Activated B cell treated with CpG ODN at 0.5 μM for 24 hours (primary cell): Measurements from ENCODE around the gene RECQL5. TPM values are rescaled to one million over a fixed set of nuclear protein-coding genes. Genes with fewer than 3 reads are reported as not detected.

ENCODE experiments used
- ATAC-seq: fragments of 200-7000 bp; cut with Tn5 transposase; one replicate; pipeline ENCODE4 v1.10.0; 2021; ENCODE audit warnings: low read depth, mild to moderate bottlenecking, moderate library complexity
- CTCF ChIA-PET: fragments of 350-600 bp; sonication (Branson Sonifier 250); formaldehyde crosslinking; loops from one replicate; lab custom pipeline; 2021; ENCODE audit warnings: antibody characterized with exemption; lab: Charles Lee
- POLR2A ChIA-PET: fragments of 350-600 bp; sonication (Branson Sonifier 250); formaldehyde crosslinking; loops from one replicate; lab custom pipeline; 2021; ENCODE audit warnings: antibody characterized with exemption; lab: Charles Lee
- DNase-seq: peaks from one replicate; pipeline ENCODE4 v3.0.0; 2022
- H3K27ac Mint-ChIP-seq: one replicate; pipeline ENCODE4 v1.8.0; 2020; ENCODE audit warnings: mixed read lengths
- H3K27me3 Mint-ChIP-seq: one replicate; pipeline ENCODE4 v1.8.0; 2021; ENCODE audit warnings: mixed read lengths
- H3K36me3 Mint-ChIP-seq: one replicate; pipeline ENCODE4 v1.8.0; 2021; ENCODE audit warnings: low read depth, mixed read lengths
- H3K4me1 Mint-ChIP-seq: one replicate; pipeline ENCODE4 v1.8.0; 2021; ENCODE audit warnings: mixed read lengths
- H3K4me3 Mint-ChIP-seq: one replicate; pipeline ENCODE4 v1.8.0; 2020; ENCODE audit warnings: mild to moderate bottlenecking, mixed read lengths
- H3K9me3 Mint-ChIP-seq: one replicate; pipeline ENCODE4 v1.8.0; 2020; ENCODE audit warnings: mixed read lengths
- intact Hi-C: fragments of 100-400 bp; cut with micrococcal nuclease; formaldehyde crosslinking; loops from one replicate; pipeline ENCODE4 v1.15.1; 2024
- total RNA-seq: library from RNA; stranded (reverse); gene quantifications from 2 replicates; pipeline ENCODE4 v1.2.3, GENCODE V29; 2022
- TF ChIP-seq, protein P1 (sequence below): fragments of 200-600 bp; IDR thresholded peaks from one replicate; pipeline ENCODE4 v1.8.0; 2022; ENCODE audit warnings: antibody characterized with exemption, mild to moderate bottlenecking

The RECQL5 gene
- total RNA-seq, 1 donor from 2014 or later: 65.4 TPM

DNA sequence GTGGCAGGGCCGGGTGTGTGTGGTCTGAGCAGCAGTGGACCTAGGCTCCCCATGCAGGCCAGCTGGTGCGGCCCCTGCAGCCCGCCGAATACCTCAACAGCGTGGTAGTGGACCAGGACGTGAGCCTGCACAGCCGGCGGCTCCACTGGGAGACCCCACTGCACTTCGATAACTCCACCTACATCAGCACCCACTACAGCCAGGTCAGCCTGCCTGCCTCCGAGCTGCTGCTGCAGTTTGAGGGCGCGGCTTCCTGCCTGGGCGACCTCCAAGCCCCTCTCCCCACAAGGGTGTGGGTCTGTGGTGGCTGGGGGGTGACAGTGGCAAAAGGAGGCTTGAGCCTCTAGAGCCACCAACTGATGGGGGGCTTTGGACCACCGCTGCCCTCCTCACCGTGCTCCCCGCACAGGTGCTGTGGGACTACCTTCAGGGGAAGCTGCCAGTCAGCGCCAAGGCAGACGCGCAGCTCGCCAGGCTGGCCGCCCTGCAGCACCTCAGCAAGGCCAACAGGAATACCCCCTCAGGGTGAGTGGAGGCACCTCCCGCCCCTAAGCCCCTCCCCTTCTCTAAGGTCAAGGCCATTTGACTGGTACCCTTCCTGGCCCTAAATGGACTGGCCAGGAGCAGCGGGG lies 42.1 kb downstream of the RECQL5 start:
- Mint-ChIP-seq H3K27ac (no peak overlapping the region), H3K27me3 (no peaks in the 10 kb centered on the region), H3K9me3 (no peaks in the 10 kb centered on the region), H3K36me3 (peaks cover 44% of the 10 kb centered on the region), H3K4me1 (no peaks in the 10 kb centered on the region), H3K4me3 (no peak overlapping the region)
- ChIA-PET POLR2A (interaction anchor here (0.7 kb wide), 1 partner anchor 125 kb away, joined by 3 read pairs; no protein-coding TSS in a partner anchor), CTCF (interaction anchor here (1.0 to 1.3 kb wide), 4 partner anchors 8 to 565 kb away, joined by 3 to 4 read pairs (median 4); partner anchors contain the start of gene SMIM5)
- no peak for DNase-seq
- TF ChIP-seq, protein P1, sequence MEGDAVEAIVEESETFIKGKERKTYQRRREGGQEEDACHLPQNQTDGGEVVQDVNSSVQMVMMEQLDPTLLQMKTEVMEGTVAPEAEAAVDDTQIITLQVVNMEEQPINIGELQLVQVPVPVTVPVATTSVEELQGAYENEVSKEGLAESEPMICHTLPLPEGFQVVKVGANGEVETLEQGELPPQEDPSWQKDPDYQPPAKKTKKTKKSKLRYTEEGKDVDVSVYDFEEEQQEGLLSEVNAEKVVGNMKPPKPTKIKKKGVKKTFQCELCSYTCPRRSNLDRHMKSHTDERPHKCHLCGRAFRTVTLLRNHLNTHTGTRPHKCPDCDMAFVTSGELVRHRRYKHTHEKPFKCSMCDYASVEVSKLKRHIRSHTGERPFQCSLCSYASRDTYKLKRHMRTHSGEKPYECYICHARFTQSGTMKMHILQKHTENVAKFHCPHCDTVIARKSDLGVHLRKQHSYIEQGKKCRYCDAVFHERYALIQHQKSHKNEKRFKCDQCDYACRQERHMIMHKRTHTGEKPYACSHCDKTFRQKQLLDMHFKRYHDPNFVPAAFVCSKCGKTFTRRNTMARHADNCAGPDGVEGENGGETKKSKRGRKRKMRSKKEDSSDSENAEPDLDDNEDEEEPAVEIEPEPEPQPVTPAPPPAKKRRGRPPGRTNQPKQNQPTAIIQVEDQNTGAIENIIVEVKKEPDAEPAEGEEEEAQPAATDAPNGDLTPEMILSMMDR: no peak
- intact Hi-C loops: no loop called here
- no peak for ATAC-seq

DNA sequence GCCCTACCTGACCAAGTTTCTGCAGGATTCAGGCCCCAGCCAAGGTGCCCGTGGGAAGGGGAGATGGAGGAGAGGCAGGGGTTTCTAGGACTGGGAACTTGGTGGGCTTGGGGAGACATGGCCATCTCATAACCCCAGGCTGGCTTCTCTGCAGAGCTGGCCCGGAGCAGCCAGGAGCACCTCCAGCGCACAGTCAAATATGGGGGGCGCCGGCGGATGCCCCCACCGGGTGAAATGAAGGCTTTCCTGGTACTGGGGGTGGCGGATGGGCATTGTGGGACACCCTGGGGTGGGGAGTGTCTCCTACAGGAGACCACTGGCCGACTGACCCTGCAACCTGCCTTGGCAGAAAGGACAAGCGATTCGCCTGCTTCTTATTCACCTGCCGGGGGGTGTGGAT lies 42.9 kb downstream of the RECQL5 start:
- Mint-ChIP-seq H3K27ac (no peak overlapping the region), H3K9me3 (no peaks in the 10 kb centered on the region), H3K4me3 (no peak overlapping the region), H3K4me1 (no peaks in the 10 kb centered on the region), H3K36me3 (peaks cover 49% of the 10 kb centered on the region), H3K27me3 (no peaks in the 10 kb centered on the region)
- no peak for DNase-seq
- ChIA-PET POLR2A (no interaction called here), CTCF (interaction anchor here (1.3 kb wide), 1 partner anchor 9 kb away, joined by 4 read pairs; the partner anchor contains the start of gene SMIM5)
- intact Hi-C loops: no loop called here
- ATAC-seq: no peak
- TF ChIP-seq, protein P1: no peak

DNA sequence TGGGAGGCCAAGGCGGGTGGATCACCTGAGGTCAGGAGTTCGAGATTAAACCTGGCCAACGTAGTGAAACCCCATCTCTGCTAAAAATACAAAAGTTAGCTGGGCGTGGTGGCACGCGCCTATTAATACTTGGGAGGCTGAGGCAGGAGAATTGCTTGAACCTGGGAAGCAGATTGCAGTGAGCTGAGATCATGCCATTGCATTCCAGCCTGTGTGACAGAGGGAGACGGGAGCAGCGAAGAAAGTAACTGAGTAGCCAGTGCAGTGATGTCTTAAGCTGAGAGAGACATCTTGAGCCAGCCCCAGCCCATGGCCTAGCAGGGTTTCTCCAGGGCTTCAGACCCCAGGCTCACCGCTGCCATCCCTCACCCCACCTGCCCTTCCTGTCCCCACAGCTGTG lies 43.6 kb downstream of the RECQL5 start:
- Mint-ChIP-seq H3K4me1 (no peaks in the 10 kb centered on the region), H3K9me3 (no peaks in the 10 kb centered on the region), H3K27me3 (no peaks in the 10 kb centered on the region), H3K27ac (no peak overlapping the region), H3K36me3 (peaks cover 54% of the 10 kb centered on the region), H3K4me3 (no peak overlapping the region)
- intact Hi-C loops: no loop called here
- ATAC-seq (no peak), DNase-seq (no peak)
- ChIA-PET CTCF (no interaction called here), POLR2A (no interaction called here)
- TF ChIP-seq, protein P1: no peak

DNA sequence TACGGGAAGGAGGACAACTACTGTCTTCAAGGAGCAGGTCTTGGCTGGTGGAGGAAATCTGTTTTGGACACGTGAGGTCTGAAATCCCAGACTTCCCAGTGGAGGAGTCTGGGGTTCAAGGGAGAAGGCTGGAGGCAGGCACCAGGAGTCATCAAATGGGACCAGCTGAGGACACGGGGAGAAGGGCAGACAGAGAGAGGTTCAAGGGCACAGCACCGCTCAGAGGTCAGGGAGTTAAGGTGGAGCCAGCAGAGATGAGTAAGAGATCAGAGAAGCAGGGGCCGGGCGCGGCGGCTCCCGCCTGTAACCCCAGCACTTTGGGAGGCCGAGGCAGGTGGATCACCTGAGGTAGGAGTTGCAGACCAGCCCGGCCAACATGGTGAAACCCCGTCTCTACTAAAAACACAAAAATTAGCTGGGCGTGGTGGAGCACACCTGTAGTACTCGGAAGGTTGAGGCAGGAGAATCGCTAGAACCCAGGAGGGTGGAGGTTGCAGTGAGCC lies 44.1 kb downstream of the RECQL5 start:
- Mint-ChIP-seq H3K27me3 (no peaks in the 10 kb centered on the region), H3K36me3 (peaks cover 55% of the 10 kb centered on the region), H3K9me3 (no peaks in the 10 kb centered on the region), H3K4me1 (no peaks in the 10 kb centered on the region), H3K27ac (no peak overlapping the region), H3K4me3 (no peak overlapping the region)
- TF ChIP-seq, protein P1: no peak
- ATAC-seq (no peak), DNase-seq (no peak)
- ChIA-PET CTCF (no interaction called here), POLR2A (no interaction called here)
- intact Hi-C loops: no loop called here

DNA sequence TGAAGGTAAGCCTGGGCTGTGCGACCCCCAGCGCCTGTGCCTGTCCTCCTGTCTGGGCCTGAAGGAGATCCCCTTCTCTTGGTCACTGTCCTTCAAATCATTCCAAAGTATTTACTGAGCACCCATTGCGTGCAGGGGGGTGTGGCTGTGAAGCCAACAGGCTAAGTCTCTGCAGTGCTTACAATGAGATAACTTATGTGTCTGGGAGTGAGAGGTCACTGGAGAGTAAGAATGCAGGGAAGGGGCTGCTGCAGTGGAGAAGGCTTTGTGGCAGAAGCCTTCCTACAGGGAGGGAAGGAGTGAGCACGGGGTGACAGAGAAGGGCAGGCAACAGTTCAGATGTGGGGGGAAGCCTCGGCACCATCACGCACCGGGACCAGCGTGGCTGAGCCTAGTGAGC lies 44.9 kb downstream of the RECQL5 start:
- CTCF ChIA-PET: interaction anchor here (1.8 kb wide), 1 partner anchor 11 kb away, joined by 6 read pairs; the partner anchor contains the start of gene SMIM5
- ATAC-seq: no peak
- TF ChIP-seq, protein P1: no peak
- H3K4me1 Mint-ChIP-seq: no peaks in the 10 kb centered on the region
- H3K4me3 Mint-ChIP-seq: no peak overlapping the region
- H3K9me3 Mint-ChIP-seq: no peaks in the 10 kb centered on the region
- POLR2A ChIA-PET: no interaction called here
- peaks cover 54% of the 10 kb centered on the region for H3K36me3 Mint-ChIP-seq
- no peak overlapping the region for H3K27ac Mint-ChIP-seq
- no peak for DNase-seq
- intact Hi-C loops: no loop called here
- H3K27me3 Mint-ChIP-seq: no peaks in the 10 kb centered on the region
